ENCODE measurements around the gene CDK16. TPM values are rescaled to one million over a fixed set of nuclear protein-coding genes. Genes with fewer than 3 reads are reported as not detected.

The CDK16 gene
- total and polyA plus RNA-seq, 2 of the 13 experiments (the other 11 are each of a cell fraction or from before 2014, with no cell fraction given) = 64.5 to 225 TPM

DNA sequence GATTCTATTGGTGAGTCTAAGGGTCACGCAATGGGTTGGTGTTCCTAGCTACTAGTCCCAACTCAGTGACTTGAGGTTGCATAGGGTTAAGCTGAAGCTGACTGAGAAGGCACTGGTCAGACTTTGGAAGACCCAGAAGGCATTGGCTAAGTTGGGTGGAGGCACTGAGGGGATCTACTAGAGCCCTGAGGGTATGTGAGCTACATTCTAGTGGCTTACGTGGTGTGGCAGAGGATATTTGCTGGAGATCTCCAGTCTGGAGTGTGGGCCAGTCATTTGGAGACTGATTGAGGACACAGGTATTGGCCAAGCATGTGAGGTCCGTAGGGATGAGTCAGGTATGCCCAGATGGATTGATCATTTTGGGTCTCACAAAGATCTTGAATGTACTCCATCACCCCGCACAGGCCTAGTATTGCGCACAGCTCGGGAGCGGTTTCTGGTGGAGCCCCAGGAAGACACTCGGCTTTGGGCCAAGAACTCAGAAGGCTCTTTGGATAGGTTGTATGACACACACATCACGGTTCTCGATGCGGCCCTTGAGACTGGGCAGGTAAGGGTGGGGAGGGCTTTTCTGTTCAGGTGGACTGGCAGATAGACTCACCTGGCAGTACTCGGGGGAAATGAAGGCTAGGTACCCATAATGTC lies 21.5 kb downstream of the CDK16 start:
- 100% methylated on average over 1 of the region's 12 CpGs for WGBS (ENCODE audit: low lambda C conversion rate)
- in situ Hi-C loops (cut with HindIII; ENCODE audit: extremely low pct_ligation_motif_present, low pct_unique_long_range_greater_than_20kb) = no loop called here

DNA sequence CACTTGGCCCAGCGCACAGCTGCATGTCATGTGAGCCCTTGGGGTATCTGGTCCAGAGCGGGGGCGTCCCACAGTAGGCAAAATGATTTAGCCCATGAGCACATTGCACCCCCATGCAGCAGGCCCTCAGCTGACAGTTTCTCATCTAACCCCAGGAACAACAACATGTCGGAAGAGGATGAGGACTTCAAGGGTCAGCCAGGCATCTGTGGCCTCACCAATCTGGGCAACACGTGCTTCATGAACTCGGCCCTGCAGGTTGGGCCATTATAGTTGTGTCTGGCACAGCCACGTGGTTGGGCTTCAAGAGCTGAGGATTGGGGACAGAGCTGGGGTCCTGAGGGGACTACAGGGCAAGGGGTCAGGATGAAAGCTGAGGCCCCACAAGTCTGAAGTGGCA lies 22.1 kb downstream of the CDK16 start:
- no peaks in the 10 kb centered on the region for H4K20me1 ChIP-seq (ENCODE audit: insufficient read depth, low read length)
- peaks cover 21% of the 10 kb centered on the region for H3K4me1 ChIP-seq (ENCODE audit: insufficient read depth, low read length)
- intact Hi-C loops (cut with micrococcal nuclease; ENCODE audit: unreplicated experiment) = no loop called here
- DNase-seq (ENCODE audit: low spot score) = no peak
- no peak for ATAC-seq
- H3K27ac ChIP-seq (ENCODE audit: extremely low read length, insufficient read depth, low read length) = no peak overlapping the region
- peaks cover 9% of the 10 kb centered on the region for H3K79me2 ChIP-seq (ENCODE audit: insufficient read depth, low read length)
- no TSS peak for BruUV-seq (replicated peaks)
- in situ Hi-C loops (cut with HindIII; ENCODE audit: extremely low pct_ligation_motif_present, low pct_unique_long_range_greater_than_20kb) = no loop called here
- peaks cover 3 to 37% of the 10 kb centered on the region in 2 experiments; a peak in 4 of 5 replicates for H3K36me3 ChIP-seq (replicated peaks in 1 of 2; ENCODE audit: control insufficient read depth in 1 of 2, insufficient read depth in 2 of 2, low read length in 2 of 2)
- CTCF ChIA-PET (ENCODE audit: low intra/inter-chr PET ratio, low total read pairs) = no interaction called here
- POLR2A ChIA-PET = no interaction called here
- H3K4me2 ChIP-seq (ENCODE audit: low read depth, low read length) = no peak overlapping the region
- no peaks in the 10 kb centered on the region for H3K9me3 ChIP-seq (ENCODE audit: low read length)
- no peak overlapping the region for H3K4me3 ChIP-seq (replicated peaks in 1 of 3; ENCODE audit: insufficient read depth in 1 of 3, low read depth in 2 of 3, low read length in 3 of 3)
- H3K27me3 ChIP-seq (ENCODE audit: control insufficient read depth in 1 of 2, insufficient read depth in 2 of 2, low read length in 2 of 2) = no peaks in the 10 kb centered on the region
- no peak for FAIRE-seq
- H2AFZ ChIP-seq (ENCODE audit: low read length) = no peak overlapping the region
- 100% methylated on average over 1 of the region's 7 CpGs for WGBS (ENCODE audit: low lambda C conversion rate)
- no peak overlapping the region for H3K9ac ChIP-seq (ENCODE audit: insufficient read depth, low read depth, low read length)
- TF ChIP-seq PAWR (CRISPR knock-in tag; IDR thresholded peaks at IDR 0.05; ENCODE audit: borderline replicate concordance) = no peak
- no peak for TF ChIP-seq FOXM1 (CRISPR knock-in tag; IDR thresholded peaks at IDR 0.05)
- TF ChIP-seq, protein P1, sequence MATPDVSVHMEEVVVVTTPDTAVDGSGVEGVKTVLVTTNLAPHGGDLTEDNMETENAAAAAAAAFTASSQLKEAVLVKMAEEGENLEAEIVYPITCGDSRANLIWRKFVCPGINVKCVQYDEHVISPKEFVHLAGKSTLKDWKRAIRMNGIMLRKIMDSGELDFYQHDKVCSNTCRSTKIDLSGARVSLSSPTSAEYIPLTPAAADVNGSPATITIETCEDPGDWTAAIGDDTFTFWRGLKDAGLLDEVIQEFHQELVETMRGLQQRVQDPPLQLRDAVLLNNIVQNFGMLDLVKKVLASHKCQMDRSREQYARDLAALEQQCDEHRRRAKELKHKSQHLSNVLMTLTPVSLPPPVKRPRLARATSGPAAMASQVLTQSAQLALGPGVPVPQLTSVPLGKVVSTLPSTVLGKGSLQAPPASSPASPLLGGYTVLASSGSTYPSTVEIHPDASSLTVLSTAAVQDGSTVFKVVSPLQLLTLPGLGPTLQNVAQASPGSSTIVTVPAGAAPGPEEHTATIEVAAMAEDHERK (CRISPR knock-in tag; IDR thresholded peaks at IDR 0.05; ENCODE audit: low read depth) = no peak
- TF ChIP-seq HCFC1 (IDR thresholded peaks at IDR 0.05; ENCODE audit: low read depth, low read length) = no peak
- TF ChIP-seq MED1 (CRISPR knock-in tag; IDR thresholded peaks at IDR 0.05) = no peak
- TF ChIP-seq KDM4B (CRISPR knock-in tag; IDR thresholded peaks at IDR 0.05) = no peak
- no peak for TF ChIP-seq THYN1 (CRISPR knock-in tag; IDR thresholded peaks at IDR 0.05; ENCODE audit: borderline replicate concordance, low read depth)
- no peak for TF ChIP-seq CBFB (CRISPR knock-in tag; IDR thresholded peaks at IDR 0.05)
- no peak for TF ChIP-seq ZNF883 (CRISPR knock-in tag; IDR thresholded peaks at IDR 0.05; ENCODE audit: not compliant biosample characterization)
- TF ChIP-seq, protein P2, sequence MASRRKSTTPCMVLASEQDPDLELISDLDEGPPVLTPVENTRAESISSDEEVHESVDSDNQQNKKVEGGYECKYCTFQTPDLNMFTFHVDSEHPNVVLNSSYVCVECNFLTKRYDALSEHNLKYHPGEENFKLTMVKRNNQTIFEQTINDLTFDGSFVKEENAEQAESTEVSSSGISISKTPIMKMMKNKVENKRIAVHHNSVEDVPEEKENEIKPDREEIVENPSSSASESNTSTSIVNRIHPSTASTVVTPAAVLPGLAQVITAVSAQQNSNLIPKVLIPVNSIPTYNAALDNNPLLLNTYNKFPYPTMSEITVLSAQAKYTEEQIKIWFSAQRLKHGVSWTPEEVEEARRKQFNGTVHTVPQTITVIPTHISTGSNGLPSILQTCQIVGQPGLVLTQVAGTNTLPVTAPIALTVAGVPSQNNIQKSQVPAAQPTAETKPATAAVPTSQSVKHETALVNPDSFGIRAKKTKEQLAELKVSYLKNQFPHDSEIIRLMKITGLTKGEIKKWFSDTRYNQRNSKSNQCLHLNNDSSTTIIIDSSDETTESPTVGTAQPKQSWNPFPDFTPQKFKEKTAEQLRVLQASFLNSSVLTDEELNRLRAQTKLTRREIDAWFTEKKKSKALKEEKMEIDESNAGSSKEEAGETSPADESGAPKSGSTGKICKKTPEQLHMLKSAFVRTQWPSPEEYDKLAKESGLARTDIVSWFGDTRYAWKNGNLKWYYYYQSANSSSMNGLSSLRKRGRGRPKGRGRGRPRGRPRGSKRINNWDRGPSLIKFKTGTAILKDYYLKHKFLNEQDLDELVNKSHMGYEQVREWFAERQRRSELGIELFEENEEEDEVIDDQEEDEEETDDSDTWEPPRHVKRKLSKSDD (CRISPR knock-in tag; IDR thresholded peaks at IDR 0.05; ENCODE audit: low read depth) = no peak
- TF ChIP-seq MTF1 (CRISPR knock-in tag; IDR thresholded peaks at IDR 0.05) = no peak

More for the DNA sequence above, 21.5 kb downstream of the CDK16 start:
- Histone ChIP-seq H3K79me2 (ENCODE audit: insufficient read depth, low read length) (peaks cover 15% of the 10 kb centered on the region), H3K9ac (ENCODE audit: insufficient read depth, low read depth, low read length) (no peak overlapping the region), H2AFZ (ENCODE audit: low read length) (no peak overlapping the region), H3K4me3 (replicated peaks in 1 of 3; ENCODE audit: insufficient read depth in 1 of 3, low read depth in 2 of 3, low read length in 3 of 3) (no peak overlapping the region), H3K36me3 (replicated peaks in 1 of 2; ENCODE audit: control insufficient read depth in 1 of 2, insufficient read depth in 2 of 2, low read length in 2 of 2) (peaks cover 3 to 35% of the 10 kb centered on the region in 2 experiments; a peak in 4 of 5 replicates), H3K4me2 (ENCODE audit: low read depth, low read length) (no peak overlapping the region), H3K27me3 (ENCODE audit: control insufficient read depth in 1 of 2, insufficient read depth in 2 of 2, low read length in 2 of 2) (no peaks in the 10 kb centered on the region), H3K9me3 (ENCODE audit: low read length) (no peaks in the 10 kb centered on the region), H3K4me1 (ENCODE audit: insufficient read depth, low read length) (peaks cover 27% of the 10 kb centered on the region), H4K20me1 (ENCODE audit: insufficient read depth, low read length) (no peaks in the 10 kb centered on the region), H3K27ac (ENCODE audit: extremely low read length, insufficient read depth, low read length) (no peak overlapping the region)
- intact Hi-C loops (cut with micrococcal nuclease; ENCODE audit: unreplicated experiment) = loop anchor here (10.0 kb wide), 1 partner anchor 75 kb away; no protein-coding TSS in a partner anchor
- DNase-seq (ENCODE audit: low spot score) (no peak), FAIRE-seq (no peak), ATAC-seq (no peak)
- TF ChIP-seq MYNN (CRISPR knock-in tag; IDR thresholded peaks at IDR 0.05; ENCODE audit: low read depth) = no peak
- TF ChIP-seq TEAD3 (CRISPR knock-in tag; optimal IDR thresholded peaks at IDR 0.05; ENCODE audit: borderline replicate concordance) = no peak
- TF ChIP-seq, protein P3, sequence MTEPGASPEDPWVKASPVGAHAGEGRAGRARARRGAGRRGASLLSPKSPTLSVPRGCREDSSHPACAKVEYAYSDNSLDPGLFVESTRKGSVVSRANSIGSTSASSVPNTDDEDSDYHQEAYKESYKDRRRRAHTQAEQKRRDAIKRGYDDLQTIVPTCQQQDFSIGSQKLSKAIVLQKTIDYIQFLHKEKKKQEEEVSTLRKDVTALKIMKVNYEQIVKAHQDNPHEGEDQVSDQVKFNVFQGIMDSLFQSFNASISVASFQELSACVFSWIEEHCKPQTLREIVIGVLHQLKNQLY (CRISPR knock-in tag; IDR thresholded peaks at IDR 0.05) = no peak
- no peak for TF ChIP-seq TAF15 (IDR thresholded peaks at IDR 0.05; ENCODE audit: low read depth, low read length, poor library complexity, severe bottlenecking)
- TF ChIP-seq ZNF441 (CRISPR knock-in tag; IDR thresholded peaks at IDR 0.05; ENCODE audit: borderline replicate concordance) = no peak
- no peak for TF ChIP-seq BORCS8-MEF2B (CRISPR knock-in tag; IDR thresholded peaks at IDR 0.05)
- ChIA-PET POLR2A (no interaction called here), CTCF (ENCODE audit: low intra/inter-chr PET ratio, low total read pairs) (no interaction called here)
- BruUV-seq (replicated peaks) = no TSS peak

Data from HepG2 (cell line).